Amniotic epithelial cell (primary cell): ENCODE results near the gene MTCL1.

Experiments used
- DNase-seq: peaks from one replicate; pipeline ENCODE4 v3.0.0-alpha.2; 2010; ENCODE audit warnings: low read depth

Gene MTCL1

GRCh38 chr18:8866679-8867078 is 161.3 kb downstream of the MTCL1 start:
- no peak for DNase-seq

GRCh38 chr18:8868276-8868675 is 162.9 kb downstream of the MTCL1 start:
- no peak for DNase-seq

DNA sequence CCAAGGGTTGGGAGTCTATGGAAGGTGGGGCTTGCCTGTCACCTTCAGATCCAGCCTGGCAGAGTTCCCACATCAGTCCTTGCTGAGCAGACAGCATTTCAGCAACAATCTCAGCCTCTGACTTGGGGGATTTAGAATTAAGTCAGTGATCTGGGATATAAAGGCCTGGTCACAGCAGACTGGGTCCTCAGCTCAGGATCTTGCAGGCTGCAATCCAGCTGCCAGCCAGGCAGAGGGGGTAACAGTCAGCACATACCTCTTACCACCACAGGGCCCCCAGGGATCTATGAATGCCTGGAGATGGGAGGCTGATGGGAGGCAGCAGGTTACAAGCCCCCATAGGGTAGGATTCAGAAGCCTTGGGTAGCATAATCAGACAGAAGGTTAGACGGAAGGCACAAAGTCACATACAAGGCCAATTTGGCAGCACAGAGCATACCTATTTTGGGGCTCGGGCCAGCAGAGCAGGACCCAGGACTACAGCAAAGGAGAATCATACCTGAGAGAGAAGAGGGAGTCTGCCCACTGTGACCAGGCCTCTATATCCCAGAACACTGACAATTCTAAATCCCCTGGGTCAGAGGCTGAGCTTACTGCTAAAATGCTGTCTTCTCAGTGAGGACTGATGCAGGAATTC is 163.5 kb downstream of the MTCL1 start:
- no peak for DNase-seq

- DNase-seq: no peak
These were observed 164.3 kb downstream of the MTCL1 start for GRCh38 chr18:8869696-8870095.

GRCh38 chr18:8870528-8870927 is 165.2 kb downstream of the MTCL1 start:
- no peak for DNase-seq

GRCh38 chr18:8871489-8871888 is 166.1 kb downstream of the MTCL1 start:
- DNase-seq: no peak

GRCh38 chr18:8874872-8875271 is 169.5 kb downstream of the MTCL1 start:
- DNase-seq: no peak

GRCh38 chr18:8876887-8877286 is 171.5 kb downstream of the MTCL1 start:
- no peak for DNase-seq

- no peak for DNase-seq
These were observed 175.7 kb downstream of the MTCL1 start for GRCh38 chr18:8881103-8881502.
